Measurements from ENCODE around the gene SLC35E1.

Gene SLC35E1

GRCh38 chr19:16614941-16615340 lies 42.7 kb upstream of the SLC35E1 start:
- no peak overlapping the region for H3K4me3 ChIP-seq (ENCODE audit: low read depth, low read length)
- no peak for TF ChIP-seq CTCF (IDR thresholded peaks at IDR 0.05; ENCODE audit: low read depth, low read length)

- TF ChIP-seq CTCF (IDR thresholded peaks at IDR 0.05; ENCODE audit: low read depth, low read length) = no peak
- H3K4me3 ChIP-seq (ENCODE audit: low read depth, low read length) = no peak overlapping the region
These were observed 41.6 kb upstream of the SLC35E1 start for GRCh38 chr19:16613841-16614240.

- no peak for TF ChIP-seq CTCF (IDR thresholded peaks at IDR 0.05; ENCODE audit: low read depth, low read length)
These were observed 40.4 kb upstream of the SLC35E1 start for GRCh38 chr19:16612636-16613035.

GRCh38 chr19:16611121-16611520 lies 38.9 kb upstream of the SLC35E1 start:
- H3K4me3 ChIP-seq (ENCODE audit: low read depth, low read length) = no peak overlapping the region
- TF ChIP-seq CTCF (IDR thresholded peaks at IDR 0.05; ENCODE audit: low read depth, low read length) = no peak

More at GRCh38 chr19:16612636-16613035, 40.4 kb upstream of the SLC35E1 start:
- no peak overlapping the region for H3K4me3 ChIP-seq (ENCODE audit: low read depth, low read length)

- no peak for TF ChIP-seq CTCF (IDR thresholded peaks at IDR 0.05; ENCODE audit: low read depth, low read length)
- no peak overlapping the region for H3K4me3 ChIP-seq (ENCODE audit: low read depth, low read length)
These were observed 37.4 kb upstream of the SLC35E1 start for GRCh38 chr19:16609511-16610200.

GRCh38 chr19:16608290-16608739 lies 36.1 kb upstream of the SLC35E1 start:
- H3K4me3 ChIP-seq (ENCODE audit: low read depth, low read length) = no peak overlapping the region
- TF ChIP-seq CTCF (IDR thresholded peaks at IDR 0.05; ENCODE audit: low read depth, low read length) = no peak

GRCh38 chr19:16607819-16608218 lies 35.6 kb upstream of the SLC35E1 start:
- TF ChIP-seq CTCF (IDR thresholded peaks at IDR 0.05; ENCODE audit: low read depth, low read length) = no peak

More at GRCh38 chr19:16607819-16608218, 35.6 kb upstream of the SLC35E1 start:
- no peak overlapping the region for H3K4me3 ChIP-seq (ENCODE audit: low read depth, low read length)

All from WI38 (cell line).